ENCODE results near the gene GRAMD1C.
"Not testable (repeated sequence)": the region's sequence is repeated elsewhere in the genome, so short reads cannot be mapped to it uniquely, and the experiment has no call there.

Gene GRAMD1C

GRCh38 chr3:113838631-113839209 is at the start of gene GRAMD1C:
TSS of gene GRAMD1C (plus strand) at chr3:113838788. CDS start at chr3:113838910, 122 bp downstream.
- DNase-seq: peak; percentile 81

- no peak for DNase-seq
Observed at GRCh38 chr3:113791381-113791780, 47.2 kb upstream of the GRAMD1C start.

GRCh38 chr3:113794526-113794925 is 44.1 kb upstream of the GRAMD1C start:
- DNase-seq: no peak

- no peak for DNase-seq
Observed at GRCh38 chr3:113795693-113796092, 42.9 kb upstream of the GRAMD1C start.

GRCh38 chr3:113802795-113803455 is 35.7 kb upstream of the GRAMD1C start:
- no peak for DNase-seq

- no peak for DNase-seq
Observed at GRCh38 chr3:113804661-113805060, 33.9 kb upstream of the GRAMD1C start.

- no peak for DNase-seq
Observed at GRCh38 chr3:113805249-113805648, 33.3 kb upstream of the GRAMD1C start.

GRCh38 chr3:113812854-113813253 is 25.7 kb upstream of the GRAMD1C start:
- DNase-seq: no peak

GRCh38 chr3:113819866-113820265 is 18.7 kb upstream of the GRAMD1C start:
- no peak for DNase-seq

- no peak for DNase-seq
Observed at GRCh38 chr3:113825090-113825489, 13.5 kb upstream of the GRAMD1C start.

- DNase-seq: no peak
Observed at GRCh38 chr3:113828600-113828999, 10.0 kb upstream of the GRAMD1C start.

GRCh38 chr3:113829576-113830354 is 8.8 kb upstream of the GRAMD1C start:
- DNase-seq: no peak

GRCh38 chr3:113831103-113831355 is 7.6 kb upstream of the GRAMD1C start:
- no peak for DNase-seq

- no peak for DNase-seq
Observed at GRCh38 chr3:113832477-113833164, 6.0 kb upstream of the GRAMD1C start.

GRCh38 chr3:113834983-113835382 is 3.6 kb upstream of the GRAMD1C start:
- DNase-seq: no peak

- DNase-seq: no peak
Observed at GRCh38 chr3:113839551-113839950, 963 bp downstream of the GRAMD1C start.

- no peak for DNase-seq
Observed at GRCh38 chr3:113844622-113845222, 6.1 kb downstream of the GRAMD1C start.

- no peak for DNase-seq
Observed at GRCh38 chr3:113847247-113847646, 8.7 kb downstream of the GRAMD1C start.

- DNase-seq: no peak
Observed at GRCh38 chr3:113847664-113848461, 9.3 kb downstream of the GRAMD1C start.

GRCh38 chr3:113849071-113849470 is 10.5 kb downstream of the GRAMD1C start:
- DNase-seq: not testable (repeated sequence)

- DNase-seq: not testable (repeated sequence)
Observed at GRCh38 chr3:113849841-113850240, 11.3 kb downstream of the GRAMD1C start.

GRCh38 chr3:113850391-113850790 is 11.8 kb downstream of the GRAMD1C start:
- DNase-seq: not testable (repeated sequence)
